Testis (tissue), 3 donors: ENCODE data around the gene PPP1R14C. TPM values are rescaled to one million over a fixed set of nuclear protein-coding genes. Genes with fewer than 3 reads are reported as not detected.

Experiments
- DNase-seq: peaks from one replicate; pipeline ENCODE4 v3.0.0-alpha.2; 2019
- H3K27ac ChIP-seq, 2 donors: fragments of 200-600 bp; sonication (generic); one replicate each; pipeline ENCODE4 v1.5.1; 2019
- H3K27me3 ChIP-seq: fragments of 200-600 bp; sonication (generic); one replicate; pipeline ENCODE4 v1.5.1; 2019
- H3K36me3 ChIP-seq: fragments of 200-600 bp; sonication (generic); one replicate; pipeline ENCODE4 v1.5.1; 2017; ENCODE audit warnings: low read depth; ENCODE audit errors: missing control alignments
- H3K4me1 ChIP-seq: fragments of 200-600 bp; sonication (generic); one replicate; pipeline ENCODE4 v1.5.1; 2019
- H3K4me3 ChIP-seq, 2 donors: fragments of 200-600 bp; sonication (generic); one replicate each; pipeline ENCODE4 v1.5.1; 2017 to 2019
- H3K9me3 ChIP-seq: fragments of 200-600 bp; sonication (generic); one replicate; pipeline ENCODE4 v1.5.1; 2017
- CTCF ChIP-seq, 3 experiments: fragments of 450-650 bp in 2 of 3; fragments of 200-600 bp in 1 of 3; sonication (generic) in 1 of 3; IDR thresholded peaks; one replicate each; pipeline ENCODE4 v1.5.1; 2016 to 2019; ENCODE audit warnings: antibody characterized with exemption in 3 of 3, mild to moderate bottlenecking in 2 of 3, moderate library complexity in 1 of 3
- POLR2A ChIP-seq: fragments of 450-650 bp; IDR thresholded peaks from one replicate; pipeline ENCODE4 v1.6.1; 2017; ENCODE audit warnings: antibody characterized with exemption, mild to moderate bottlenecking, moderate library complexity
- WGBS, 2 donors: methylation state at CpG; one replicate each; pipeline ENCODE4 v1.1.5; 2018; 5-methylcytosine and 5-hydroxymethylcytosine counted together
- intact Hi-C: fragments of 100-400 bp; cut with DNase I; formaldehyde crosslinking; loops from one replicate; pipeline ENCODE4 v1.15.1; 2023; ENCODE audit warnings: low total_unique reads
- polyA plus RNA-seq: library from polyadenylated mRNA; stranded (reverse); fragments of 350-450 nt; fragmentation: Illumina TruSeq; extraction: RNeasy Lipid Tissue Mini Kit (QIAGEN cat#74804); gene quantifications from one replicate; pipeline ENCODE4 v1.2.3, GENCODE V29; 2014; ENCODE audit warnings: low read depth, low replicate concordance; ENCODE audit not compliant: insufficient read depth
- small RNA-seq, 2 donors: library from RNA; depleted of rRNA; stranded (forward); fragments of <200 nt; gene quantifications; one replicate each; pipeline ENCODE3, GENCODE V24; 2016
- total RNA-seq, 2 donors: library from RNA; depleted of rRNA; stranded (reverse); fragments of >200 nt; gene quantifications; one replicate each; pipeline ENCODE4 v1.2.3, GENCODE V29; 2016

PPP1R14C gene
- total and polyA plus RNA-seq, 3 donors from 2014 or later, result 11.1 to 27.1 (median 22.4) TPM

GRCh38 chr6:150298676-150299075 lies 155.8 kb downstream of the PPP1R14C start:
- H3K9me3 ChIP-seq, result no peaks in the 10 kb centered on the region
- H3K27ac ChIP-seq, result no peak overlapping the region
- no peaks in the 10 kb centered on the region for H3K36me3 ChIP-seq
- H3K27me3 ChIP-seq, result no peaks in the 10 kb centered on the region
- no peak for DNase-seq
- H3K4me3 ChIP-seq, result no peak overlapping the region
- 96 to 98% methylated on average over 1 of the region's 1 CpG for WGBS, 2 donors
- no peak for TF ChIP-seq CTCF (IDR thresholded peaks at IDR 0.05)
- TF ChIP-seq POLR2A, result no peak
- H3K4me1 ChIP-seq, result no peaks in the 10 kb centered on the region
- intact Hi-C loops, result no loop called here

Small RNAs within 50 kb of the gene (small RNA-seq; reads per million reads assigned to genes)
- gene RF01210, result 0 reads per million in 2 donors

Other genes starting within 250 kb of the PPP1R14C start
- gene RAET1E, start 244.9 kb upstream of the PPP1R14C start, total RNA-seq, result under 1 TPM; 0.31 TPM
- gene RAET1E, start 244.9 kb upstream of the PPP1R14C start, polyA plus RNA-seq, result 0.30 TPM
- not detected for gene RAET1G, start 219.9 kb upstream of the PPP1R14C start, total RNA-seq
- 0.30 TPM for gene RAET1G, start 219.9 kb upstream of the PPP1R14C start, polyA plus RNA-seq
- 1 to 10 TPM; 1.5 to 2.0 TPM for gene ULBP2, start 201.0 kb upstream of the PPP1R14C start, total RNA-seq
- 1.9 TPM for gene ULBP2, start 201.0 kb upstream of the PPP1R14C start, polyA plus RNA-seq
- gene ULBP1, start 179.1 kb upstream of the PPP1R14C start, total RNA-seq, result 1 to 10 TPM; 4.7 to 5.9 TPM
- gene ULBP1, start 179.1 kb upstream of the PPP1R14C start, polyA plus RNA-seq, result 2.3 TPM
- under 1 TPM in 1 of 2 donors, not detected in 1; 0.43 TPM for gene RAET1L, start 117.5 kb upstream of the PPP1R14C start, total RNA-seq
- not detected for gene RAET1L, start 117.5 kb upstream of the PPP1R14C start, polyA plus RNA-seq
- 10 to 100 TPM; 33.5 to 48.3 TPM for gene ULBP3, start 73.9 kb upstream of the PPP1R14C start, total RNA-seq
- 10.3 TPM for gene ULBP3, start 73.9 kb upstream of the PPP1R14C start, polyA plus RNA-seq
- 1 to 10 TPM in 1 of 2 donors, under 1 TPM in 1; 0.24 to 1.6 TPM for gene IYD, start 226.0 kb downstream of the PPP1R14C start, total RNA-seq
- gene IYD, start 226.0 kb downstream of the PPP1R14C start, polyA plus RNA-seq, result 0.45 TPM